HL-60 (cell line): ENCODE results near the gene LTA4H.

Source experiments
- DNase-seq, 2 experiments: peaks; one replicate each; pipeline ENCODE4 v3.0.0-alpha.2; 2010 to 2020; ENCODE audit warnings: low read depth in 1 of 2, low spot score in 1 of 2
- H3K27ac ChIP-seq: fragments of 250-450 bp; sonication (Bioruptor Pico); replicated peaks from 2 replicates; pipeline ENCODE4 v1.5.1; 2020; ENCODE audit warnings: mild to moderate bottlenecking, moderate library complexity
- H3K27me3 ChIP-seq: fragments of 250-450 bp; sonication (Bioruptor Pico); 2 replicates; pipeline ENCODE4 v1.5.1; 2021; ENCODE audit warnings: mild to moderate bottlenecking, moderate library complexity; ENCODE audit not compliant: insufficient read depth, poor library complexity, severe bottlenecking
- H3K4me3 ChIP-seq: replicated peaks from 2 replicates; pipeline ENCODE4 v1.5.1; 2011; ENCODE audit warnings: mild to moderate bottlenecking, control low read depth, low read length; ENCODE audit not compliant: insufficient read depth
- GABPA ChIP-seq: IDR thresholded peaks from 2 replicates; pipeline ENCODE4 v1.6.1; 2012; ENCODE audit warnings: low read depth
- POLR2AphosphoS5 ChIP-seq: IDR thresholded peaks from 2 replicates; pipeline ENCODE4 v1.6.1; 2012; ENCODE audit warnings: low read depth
- SPI1 ChIP-seq: IDR thresholded peaks from 2 replicates; pipeline ENCODE4 v1.6.1; 2012; ENCODE audit warnings: low read depth, mild to moderate bottlenecking, borderline replicate concordance
- TF ChIP-seq, protein P1 (sequence below): IDR thresholded peaks from 2 replicates; pipeline ENCODE4 v1.6.1; 2012; ENCODE audit warnings: low read depth; ENCODE audit not compliant: insufficient replicate concordance
- TF ChIP-seq, protein P2 (sequence below): IDR thresholded peaks from one replicate; pipeline ENCODE4 v1.5.1; 2011; ENCODE audit warnings: low read length, control low read depth, inconsistent platforms; ENCODE audit not compliant: insufficient read depth

Gene LTA4H

DNA sequence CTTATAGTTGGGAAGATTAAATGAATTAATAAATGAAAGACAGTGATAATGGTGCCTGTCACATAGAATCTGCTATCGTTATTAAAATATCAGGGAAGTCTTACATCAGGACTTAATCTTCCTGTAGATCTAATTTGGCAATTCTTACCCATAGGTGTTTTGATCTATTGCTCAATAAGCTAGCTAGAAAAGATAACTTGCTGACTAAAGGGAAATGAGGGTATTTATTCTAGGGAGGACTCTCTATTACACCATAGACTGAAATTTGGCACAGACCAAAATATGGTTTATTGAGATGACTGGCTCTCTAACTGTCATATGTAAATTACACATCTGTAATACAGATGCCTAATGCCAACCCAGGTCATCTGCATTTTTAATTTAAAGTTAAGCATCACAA is 50.7 kb downstream of the LTA4H start:
- TF ChIP-seq POLR2AphosphoS5 (no peak), GABPA (no peak), SPI1 (no peak)
- TF ChIP-seq, protein P1, sequence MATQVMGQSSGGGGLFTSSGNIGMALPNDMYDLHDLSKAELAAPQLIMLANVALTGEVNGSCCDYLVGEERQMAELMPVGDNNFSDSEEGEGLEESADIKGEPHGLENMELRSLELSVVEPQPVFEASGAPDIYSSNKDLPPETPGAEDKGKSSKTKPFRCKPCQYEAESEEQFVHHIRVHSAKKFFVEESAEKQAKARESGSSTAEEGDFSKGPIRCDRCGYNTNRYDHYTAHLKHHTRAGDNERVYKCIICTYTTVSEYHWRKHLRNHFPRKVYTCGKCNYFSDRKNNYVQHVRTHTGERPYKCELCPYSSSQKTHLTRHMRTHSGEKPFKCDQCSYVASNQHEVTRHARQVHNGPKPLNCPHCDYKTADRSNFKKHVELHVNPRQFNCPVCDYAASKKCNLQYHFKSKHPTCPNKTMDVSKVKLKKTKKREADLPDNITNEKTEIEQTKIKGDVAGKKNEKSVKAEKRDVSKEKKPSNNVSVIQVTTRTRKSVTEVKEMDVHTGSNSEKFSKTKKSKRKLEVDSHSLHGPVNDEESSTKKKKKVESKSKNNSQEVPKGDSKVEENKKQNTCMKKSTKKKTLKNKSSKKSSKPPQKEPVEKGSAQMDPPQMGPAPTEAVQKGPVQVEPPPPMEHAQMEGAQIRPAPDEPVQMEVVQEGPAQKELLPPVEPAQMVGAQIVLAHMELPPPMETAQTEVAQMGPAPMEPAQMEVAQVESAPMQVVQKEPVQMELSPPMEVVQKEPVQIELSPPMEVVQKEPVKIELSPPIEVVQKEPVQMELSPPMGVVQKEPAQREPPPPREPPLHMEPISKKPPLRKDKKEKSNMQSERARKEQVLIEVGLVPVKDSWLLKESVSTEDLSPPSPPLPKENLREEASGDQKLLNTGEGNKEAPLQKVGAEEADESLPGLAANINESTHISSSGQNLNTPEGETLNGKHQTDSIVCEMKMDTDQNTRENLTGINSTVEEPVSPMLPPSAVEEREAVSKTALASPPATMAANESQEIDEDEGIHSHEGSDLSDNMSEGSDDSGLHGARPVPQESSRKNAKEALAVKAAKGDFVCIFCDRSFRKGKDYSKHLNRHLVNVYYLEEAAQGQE = no peak
- TF ChIP-seq, protein P2, sequence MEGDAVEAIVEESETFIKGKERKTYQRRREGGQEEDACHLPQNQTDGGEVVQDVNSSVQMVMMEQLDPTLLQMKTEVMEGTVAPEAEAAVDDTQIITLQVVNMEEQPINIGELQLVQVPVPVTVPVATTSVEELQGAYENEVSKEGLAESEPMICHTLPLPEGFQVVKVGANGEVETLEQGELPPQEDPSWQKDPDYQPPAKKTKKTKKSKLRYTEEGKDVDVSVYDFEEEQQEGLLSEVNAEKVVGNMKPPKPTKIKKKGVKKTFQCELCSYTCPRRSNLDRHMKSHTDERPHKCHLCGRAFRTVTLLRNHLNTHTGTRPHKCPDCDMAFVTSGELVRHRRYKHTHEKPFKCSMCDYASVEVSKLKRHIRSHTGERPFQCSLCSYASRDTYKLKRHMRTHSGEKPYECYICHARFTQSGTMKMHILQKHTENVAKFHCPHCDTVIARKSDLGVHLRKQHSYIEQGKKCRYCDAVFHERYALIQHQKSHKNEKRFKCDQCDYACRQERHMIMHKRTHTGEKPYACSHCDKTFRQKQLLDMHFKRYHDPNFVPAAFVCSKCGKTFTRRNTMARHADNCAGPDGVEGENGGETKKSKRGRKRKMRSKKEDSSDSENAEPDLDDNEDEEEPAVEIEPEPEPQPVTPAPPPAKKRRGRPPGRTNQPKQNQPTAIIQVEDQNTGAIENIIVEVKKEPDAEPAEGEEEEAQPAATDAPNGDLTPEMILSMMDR = no peak
- no peak overlapping the region for H3K4me3 ChIP-seq
- DNase-seq = no peak

DNA sequence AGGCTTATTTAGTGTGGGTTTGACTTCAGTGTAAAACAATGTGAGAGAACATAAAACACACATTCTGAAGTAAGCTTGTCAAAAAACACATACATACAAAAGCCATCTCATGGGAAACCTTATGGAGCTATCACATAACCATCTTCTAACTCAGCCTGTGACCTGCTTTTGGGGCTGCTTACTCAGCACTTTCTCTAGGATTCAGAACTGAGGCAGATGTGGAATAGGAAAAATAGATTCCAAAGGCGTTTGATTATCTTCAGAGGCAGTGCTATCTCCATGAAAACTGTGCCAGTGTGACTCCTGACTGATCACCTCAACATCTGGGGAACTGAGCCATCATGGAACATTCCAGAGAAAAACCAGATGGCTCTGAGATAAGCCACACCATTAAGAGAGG is 52.8 kb downstream of the LTA4H start:
- H3K27me3 ChIP-seq = no peaks in the 10 kb centered on the region
- no peak for DNase-seq
- H3K4me3 ChIP-seq = no peak overlapping the region
- H3K27ac ChIP-seq = no peak overlapping the region
- TF ChIP-seq GABPA (no peak), SPI1 (no peak)
- TF ChIP-seq, protein P2 = no peak
- TF ChIP-seq, protein P1 = no peak

More for the DNA sequence above, 50.7 kb downstream of the LTA4H start:
- no peak overlapping the region for H3K27ac ChIP-seq
- H3K27me3 ChIP-seq = no peaks in the 10 kb centered on the region

DNA sequence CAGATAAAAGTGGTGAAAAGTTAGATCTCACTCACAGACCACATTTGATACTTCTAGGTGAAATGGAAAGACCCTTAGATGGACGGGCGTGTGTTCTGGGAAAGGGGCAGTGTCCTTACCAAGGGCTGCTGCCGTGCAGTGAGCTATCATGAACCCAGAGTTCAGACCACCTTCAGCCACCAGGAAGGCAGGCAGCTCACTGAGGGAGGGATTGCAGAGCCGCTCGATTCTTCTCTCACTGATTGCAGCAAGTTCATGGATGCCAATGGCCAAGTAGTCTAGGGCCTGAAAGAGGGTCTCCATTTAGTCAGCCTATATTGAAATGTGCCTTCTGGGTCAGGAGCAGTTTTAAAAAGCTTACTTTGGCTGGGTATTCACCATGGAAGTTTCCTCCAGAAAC is 55.0 kb downstream of the LTA4H start:
- H3K27ac ChIP-seq = no peak overlapping the region
- H3K4me3 ChIP-seq = no peak overlapping the region
- no peak for DNase-seq
- TF ChIP-seq POLR2AphosphoS5 (no peak), SPI1 (no peak), GABPA (no peak)
- TF ChIP-seq, protein P2 = no peak
- TF ChIP-seq, protein P1 = no peak
- no peaks in the 10 kb centered on the region for H3K27me3 ChIP-seq
